ENCODE results near the gene MBD3L5.

- TF ChIP-seq CTCF (IDR thresholded peaks at IDR 0.05) (no peak), SIN3A (IDR thresholded peaks at IDR 0.05; ENCODE audit: borderline replicate concordance, insufficient read depth, low read depth, low read length) (no peak), POLR2AphosphoS5 (IDR thresholded peaks at IDR 0.05; ENCODE audit: low read depth, low read length) (no peak)
These were observed 33.0 kb downstream of the MBD3L5 start for GRCh38 chr19:7063339-7063738.

All from Panc1 (cell line).